H9 (cell line): ENCODE data around the gene ITM2C. TPM values are rescaled to one million over a fixed set of nuclear protein-coding genes. Genes with fewer than 3 reads are reported as not detected.
A peak's percentile ranks its signal among the peaks of the same experiment; 100 is the strongest.

Experiments used
- DNase-seq: peaks from one replicate; pipeline ENCODE4 v3.0.0-alpha.2; 2017
- H2AFZ ChIP-seq: one replicate; pipeline ENCODE4 v1.6.1; 2013; ENCODE audit warnings: mild to moderate bottlenecking, low read length, control low read depth, moderate library complexity
- H2AK5ac ChIP-seq: 2 replicates; pipeline ENCODE4 v1.6.1; 2013; ENCODE audit warnings: low read length, control low read depth, mixed read lengths; ENCODE audit not compliant: insufficient read length
- H2BK120ac ChIP-seq: one replicate; pipeline ENCODE4 v1.6.1; 2013; ENCODE audit warnings: low read depth, mild to moderate bottlenecking, low read length, control low read depth, inconsistent platforms; ENCODE audit not compliant: poor library complexity, severe bottlenecking
- H2BK12ac ChIP-seq: 2 replicates; pipeline ENCODE4 v1.6.1; 2013; ENCODE audit warnings: low read length, control low read depth, mixed read lengths, low read depth; ENCODE audit not compliant: insufficient read length
- H2BK15ac ChIP-seq: 2 replicates; pipeline ENCODE4 v1.6.1; 2013; ENCODE audit warnings: low read depth, low read length, control low read depth
- H2BK20ac ChIP-seq: one replicate; pipeline ENCODE4 v1.6.1; 2013; ENCODE audit warnings: low read depth, mild to moderate bottlenecking, low read length, control low read depth, inconsistent platforms; ENCODE audit not compliant: poor library complexity, severe bottlenecking
- H2BK5ac ChIP-seq: 2 replicates; pipeline ENCODE4 v1.6.1; 2013; ENCODE audit warnings: low read length, control low read depth, mixed read lengths; ENCODE audit not compliant: insufficient read length
- H3K14ac ChIP-seq: 2 replicates; pipeline ENCODE4 v1.6.1; 2013; ENCODE audit warnings: low read length, control low read depth; ENCODE audit not compliant: insufficient read depth
- H3K18ac ChIP-seq: 2 replicates; pipeline ENCODE4 v1.6.1; 2013; ENCODE audit warnings: low read depth, mild to moderate bottlenecking, mixed read lengths, low read length, control low read depth; ENCODE audit not compliant: insufficient read length
- H3K23ac ChIP-seq: 2 replicates; pipeline ENCODE4 v1.6.1; 2013; ENCODE audit warnings: low read length, control low read depth, mixed read lengths, low read depth; ENCODE audit not compliant: insufficient read length
- H3K23me2 ChIP-seq: 2 replicates; pipeline ENCODE4 v1.6.1; 2013; ENCODE audit warnings: low read depth, mild to moderate bottlenecking, mixed read lengths, low read length, control low read depth; ENCODE audit not compliant: insufficient read length, poor library complexity, severe bottlenecking
- H3K27ac ChIP-seq: 2 replicates; pipeline ENCODE4 v1.5.1; 2013; ENCODE audit warnings: low read length, control low read depth, mixed read lengths, low read depth; ENCODE audit not compliant: insufficient read length
- H3K27me3 ChIP-seq: 2 replicates; pipeline ENCODE4 v1.6.1; 2013; ENCODE audit warnings: low read length, control low read depth, inconsistent platforms; ENCODE audit not compliant: insufficient read depth
- H3K4ac ChIP-seq: 2 replicates; pipeline ENCODE4 v1.6.1; 2013; ENCODE audit warnings: low read depth, mild to moderate bottlenecking, control low read depth, inconsistent platforms, low read length, moderate library complexity
- H3K4me1 ChIP-seq: 2 replicates; pipeline ENCODE4 v1.6.1; 2013; ENCODE audit warnings: low read length, control low read depth, inconsistent platforms; ENCODE audit not compliant: insufficient read depth
- H3K4me2 ChIP-seq: 2 replicates; pipeline ENCODE4 v1.6.1; 2013; ENCODE audit warnings: low read length, control low read depth, mixed read lengths; ENCODE audit not compliant: insufficient read length, insufficient read depth
- H3K56ac ChIP-seq: 2 replicates; pipeline ENCODE4 v1.6.1; 2013; ENCODE audit warnings: low read depth, mild to moderate bottlenecking, mixed read lengths, low read length, control low read depth; ENCODE audit not compliant: insufficient read length
- H3K79me1 ChIP-seq: 2 replicates; pipeline ENCODE4 v1.6.1; 2013; ENCODE audit warnings: low read depth, mild to moderate bottlenecking, moderate library complexity, low read length, control low read depth, inconsistent platforms; ENCODE audit not compliant: insufficient read depth, poor library complexity, severe bottlenecking
- H3K79me2 ChIP-seq: 2 replicates; pipeline ENCODE4 v1.6.1; 2013; ENCODE audit warnings: low read length, control low read depth, inconsistent platforms; ENCODE audit not compliant: insufficient read depth
- H3K9ac ChIP-seq: 2 replicates; pipeline ENCODE4 v1.6.1; 2013; ENCODE audit warnings: low read length, control low read depth, mixed read lengths; ENCODE audit not compliant: insufficient read length; ENCODE audit errors: extremely low read depth
- H3K9me3 ChIP-seq: one replicate; pipeline ENCODE4 v1.6.1; 2013; ENCODE audit warnings: low read depth, low read length, inconsistent platforms; ENCODE audit not compliant: control insufficient read depth
- H3T11ph ChIP-seq: one replicate; pipeline ENCODE4 v1.6.1; 2013; ENCODE audit warnings: mild to moderate bottlenecking, low read length, control low read depth, inconsistent platforms
- H4K20me1 ChIP-seq: one replicate; pipeline ENCODE4 v1.6.1; 2013; ENCODE audit not compliant: control insufficient read depth, insufficient read length, insufficient read depth
- H4K5ac ChIP-seq: 2 replicates; pipeline ENCODE4 v1.6.1; 2013; ENCODE audit warnings: low read depth, mild to moderate bottlenecking, mixed read lengths, low read length, control low read depth; ENCODE audit not compliant: insufficient read length
- H4K8ac ChIP-seq: replicated peaks from 2 replicates; pipeline ENCODE4 v1.6.1; 2013; ENCODE audit warnings: low read length, control low read depth, mixed read lengths, low read depth; ENCODE audit not compliant: insufficient read length
- H4K91ac ChIP-seq: 2 replicates; pipeline ENCODE4 v1.6.1; 2013; ENCODE audit warnings: low read depth, mild to moderate bottlenecking, moderate library complexity, mixed read lengths, low read length, control low read depth; ENCODE audit not compliant: insufficient read length
- H3K27ac Mint-ChIP-seq, 3 experiments: 2 replicates in 2 of 3; 3 replicates in 1 of 3; pipeline ENCODE4 v1.8.0; 2020 to 2021; ENCODE audit warnings: mixed read lengths in 3 of 3, mild to moderate bottlenecking in 1 of 3, moderate library complexity in 1 of 3
- H3K27me3 Mint-ChIP-seq: 2 replicates; pipeline ENCODE4 v1.8.0; 2021; ENCODE audit warnings: low read depth, mild to moderate bottlenecking, moderate library complexity, mixed read lengths
- H3K36me3 Mint-ChIP-seq, 3 experiments: 2 replicates in 2 of 3; 3 replicates in 1 of 3; pipeline ENCODE4 v1.8.0; 2020 to 2021; ENCODE audit warnings: low read depth in 3 of 3, mixed read lengths in 3 of 3; ENCODE audit not compliant: insufficient read depth in 1 of 3
- H3K4me1 Mint-ChIP-seq, 2 experiments: 2 replicates each; pipeline ENCODE4 v1.8.0; 2020; ENCODE audit warnings: mixed read lengths in 2 of 2
- H3K4me3 Mint-ChIP-seq, 2 experiments: 2 replicates in 1 of 2; 3 replicates in 1 of 2; pipeline ENCODE4 v1.8.0; 2020 to 2021; ENCODE audit warnings: mild to moderate bottlenecking in 2 of 2, mixed read lengths in 2 of 2, moderate library complexity in 1 of 2
- H3K9me3 Mint-ChIP-seq, 2 experiments: 2 replicates in 1 of 2; 3 replicates in 1 of 2; pipeline ENCODE4 v1.8.0; 2020; ENCODE audit warnings: mild to moderate bottlenecking in 2 of 2, mixed read lengths in 2 of 2, moderate library complexity in 1 of 2
- CTCF ChIP-seq: fragments of 200-600 bp; sonication (generic); conservative IDR thresholded peaks from 3 replicates; pipeline ENCODE4 v1.8.0; 2021; ENCODE audit warnings: antibody characterized with exemption, mild to moderate bottlenecking
- WGBS: extraction: QIAGEN DNeasy Blood & Tissue Kit; methylation state at CpG from one replicate; pipeline ENCODE4 v1.1.7; 2013; ENCODE audit warnings: missing lambda C conversion rate, low lambda C conversion rate, mixed read lengths; ENCODE audit not compliant: insufficient read length; ENCODE audit errors: extremely low coverage; 5-methylcytosine and 5-hydroxymethylcytosine counted together
- total RNA-seq: library from RNA; stranded (reverse); gene quantifications from 2 replicates; pipeline ENCODE4 v1.2.1, GENCODE V29; 2021

The ITM2C gene
- total RNA-seq, 1 experiment from 2014 or later = 297 TPM

DNA sequence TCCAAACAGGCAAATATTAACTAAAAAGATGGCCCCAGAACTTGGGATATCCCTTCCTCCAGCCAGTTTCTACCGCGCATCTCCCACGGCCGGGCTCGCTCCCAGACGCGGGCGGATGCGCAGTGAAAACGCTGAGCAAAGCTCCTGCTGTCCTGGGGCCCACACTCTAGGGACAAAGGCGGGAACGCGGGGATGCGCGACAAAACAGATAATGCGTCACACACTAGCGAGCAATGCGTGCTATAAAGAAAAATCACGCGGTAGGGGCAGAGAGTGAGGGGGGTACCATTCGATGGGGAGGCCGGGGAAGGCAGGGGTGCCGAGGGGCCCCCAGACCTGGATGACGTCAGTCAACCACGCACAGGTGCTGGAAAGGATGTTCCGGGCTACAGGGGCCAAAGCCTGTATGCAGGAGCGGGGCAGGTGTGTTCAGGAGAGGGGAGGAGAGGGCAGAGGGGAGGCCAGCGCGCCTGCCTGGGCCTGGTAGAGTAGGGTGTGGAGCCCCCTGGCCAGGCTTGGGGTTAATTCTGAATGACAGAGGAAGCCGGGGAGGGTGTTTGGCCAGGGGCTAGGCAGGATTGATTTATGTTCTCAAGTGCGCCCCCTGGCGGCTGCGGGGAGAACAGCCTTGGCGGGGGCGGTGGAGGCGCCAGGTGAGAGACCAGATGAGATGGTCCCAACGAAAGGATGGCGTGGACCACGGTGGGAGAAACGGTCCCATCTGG, 14.9 kb upstream of the ITM2C start:
- no peak overlapping the region for H3T11ph ChIP-seq
- no peak overlapping the region for H4K5ac ChIP-seq
- no peaks in the 10 kb centered on the region for H4K20me1 ChIP-seq
- no peak overlapping the region for H2BK120ac ChIP-seq
- no peak overlapping the region; a peak in 1 of 5 replicates for H3K4me3 Mint-ChIP-seq
- H3K23me2 ChIP-seq = no peaks in the 10 kb centered on the region
- no peak overlapping the region for H3K9ac ChIP-seq
- no peak overlapping the region for H2BK15ac ChIP-seq
- H3K56ac ChIP-seq = no peak overlapping the region
- no peaks in the 10 kb centered on the region for H3K79me2 ChIP-seq
- H3K4me2 ChIP-seq = no peak overlapping the region
- WGBS = no CpG with 5 or more reads among the region's 40 CpGs
- no peaks in the 10 kb centered on the region for H3K27me3 ChIP-seq
- H2AK5ac ChIP-seq = no peak overlapping the region
- no peak overlapping the region for H3K18ac ChIP-seq
- no peak overlapping the region for H3K27ac Mint-ChIP-seq
- peak; percentile 99 for TF ChIP-seq CTCF
- H3K27ac ChIP-seq = no peak overlapping the region
- no peak overlapping the region for H4K91ac ChIP-seq
- H3K9me3 ChIP-seq = no peaks in the 10 kb centered on the region
- peaks cover 10% of the 10 kb centered on the region in 2 experiments for H3K9me3 Mint-ChIP-seq
- H3K4ac ChIP-seq = no peak overlapping the region
- H3K79me1 ChIP-seq = no peaks in the 10 kb centered on the region
- H2BK12ac ChIP-seq = no peak overlapping the region
- no peak overlapping the region for H3K14ac ChIP-seq
- H2BK5ac ChIP-seq = no peak overlapping the region
- DNase-seq = peak; percentile 94
- peaks cover 5 to 19% of the 10 kb centered on the region in 2 experiments for H3K4me1 Mint-ChIP-seq
- H2BK20ac ChIP-seq = no peak overlapping the region
- peaks cover 28% of the 10 kb centered on the region for H3K27me3 Mint-ChIP-seq
- no peaks in the 10 kb centered on the region; the same call in 1 of the 2 replicates for H3K4me1 ChIP-seq
- H2AFZ ChIP-seq = peak overlapping the region; percentile 65
- no peak overlapping the region for H3K23ac ChIP-seq
- peaks cover 0 to 5% (median 0%) of the 10 kb centered on the region in 3 experiments; a peak in 2 of 7 replicates for H3K36me3 Mint-ChIP-seq
- no peak overlapping the region for H4K8ac ChIP-seq
